H9 (cell line): ENCODE measurements around the gene BMPER. TPM values are rescaled to one million over a fixed set of nuclear protein-coding genes. Genes with fewer than 3 reads are reported as not detected.

Source experiments
- DNase-seq: peaks from one replicate; pipeline ENCODE4 v3.0.0-alpha.2; 2017
- H2AFZ ChIP-seq: one replicate; pipeline ENCODE4 v1.6.1; 2013; ENCODE audit warnings: mild to moderate bottlenecking, low read length, control low read depth, moderate library complexity
- H2AK5ac ChIP-seq: 2 replicates; pipeline ENCODE4 v1.6.1; 2013; ENCODE audit warnings: low read length, control low read depth, mixed read lengths; ENCODE audit not compliant: insufficient read length
- H2BK120ac ChIP-seq: one replicate; pipeline ENCODE4 v1.6.1; 2013; ENCODE audit warnings: low read depth, mild to moderate bottlenecking, low read length, control low read depth, inconsistent platforms; ENCODE audit not compliant: poor library complexity, severe bottlenecking
- H2BK12ac ChIP-seq: 2 replicates; pipeline ENCODE4 v1.6.1; 2013; ENCODE audit warnings: low read length, control low read depth, mixed read lengths, low read depth; ENCODE audit not compliant: insufficient read length
- H2BK15ac ChIP-seq: 2 replicates; pipeline ENCODE4 v1.6.1; 2013; ENCODE audit warnings: low read depth, low read length, control low read depth
- H2BK20ac ChIP-seq: one replicate; pipeline ENCODE4 v1.6.1; 2013; ENCODE audit warnings: low read depth, mild to moderate bottlenecking, low read length, control low read depth, inconsistent platforms; ENCODE audit not compliant: poor library complexity, severe bottlenecking
- H2BK5ac ChIP-seq: 2 replicates; pipeline ENCODE4 v1.6.1; 2013; ENCODE audit warnings: low read length, control low read depth, mixed read lengths; ENCODE audit not compliant: insufficient read length
- H3K14ac ChIP-seq: 2 replicates; pipeline ENCODE4 v1.6.1; 2013; ENCODE audit warnings: low read length, control low read depth; ENCODE audit not compliant: insufficient read depth
- H3K18ac ChIP-seq: 2 replicates; pipeline ENCODE4 v1.6.1; 2013; ENCODE audit warnings: low read depth, mild to moderate bottlenecking, mixed read lengths, low read length, control low read depth; ENCODE audit not compliant: insufficient read length
- H3K23ac ChIP-seq: 2 replicates; pipeline ENCODE4 v1.6.1; 2013; ENCODE audit warnings: low read length, control low read depth, mixed read lengths, low read depth; ENCODE audit not compliant: insufficient read length
- H3K23me2 ChIP-seq: 2 replicates; pipeline ENCODE4 v1.6.1; 2013; ENCODE audit warnings: low read depth, mild to moderate bottlenecking, mixed read lengths, low read length, control low read depth; ENCODE audit not compliant: insufficient read length, poor library complexity, severe bottlenecking
- H3K27ac ChIP-seq: 2 replicates; pipeline ENCODE4 v1.5.1; 2013; ENCODE audit warnings: low read length, control low read depth, mixed read lengths, low read depth; ENCODE audit not compliant: insufficient read length
- H3K27me3 ChIP-seq: 2 replicates; pipeline ENCODE4 v1.6.1; 2013; ENCODE audit warnings: low read length, control low read depth, inconsistent platforms; ENCODE audit not compliant: insufficient read depth
- H3K4ac ChIP-seq: 2 replicates; pipeline ENCODE4 v1.6.1; 2013; ENCODE audit warnings: low read depth, mild to moderate bottlenecking, control low read depth, inconsistent platforms, low read length, moderate library complexity
- H3K4me1 ChIP-seq: 2 replicates; pipeline ENCODE4 v1.6.1; 2013; ENCODE audit warnings: low read length, control low read depth, inconsistent platforms; ENCODE audit not compliant: insufficient read depth
- H3K4me2 ChIP-seq: 2 replicates; pipeline ENCODE4 v1.6.1; 2013; ENCODE audit warnings: low read length, control low read depth, mixed read lengths; ENCODE audit not compliant: insufficient read length, insufficient read depth
- H3K56ac ChIP-seq: 2 replicates; pipeline ENCODE4 v1.6.1; 2013; ENCODE audit warnings: low read depth, mild to moderate bottlenecking, mixed read lengths, low read length, control low read depth; ENCODE audit not compliant: insufficient read length
- H3K79me1 ChIP-seq: 2 replicates; pipeline ENCODE4 v1.6.1; 2013; ENCODE audit warnings: low read depth, mild to moderate bottlenecking, moderate library complexity, low read length, control low read depth, inconsistent platforms; ENCODE audit not compliant: insufficient read depth, poor library complexity, severe bottlenecking
- H3K79me2 ChIP-seq: 2 replicates; pipeline ENCODE4 v1.6.1; 2013; ENCODE audit warnings: low read length, control low read depth, inconsistent platforms; ENCODE audit not compliant: insufficient read depth
- H3K9ac ChIP-seq: 2 replicates; pipeline ENCODE4 v1.6.1; 2013; ENCODE audit warnings: low read length, control low read depth, mixed read lengths; ENCODE audit not compliant: insufficient read length; ENCODE audit errors: extremely low read depth
- H3K9me3 ChIP-seq: one replicate; pipeline ENCODE4 v1.6.1; 2013; ENCODE audit warnings: low read depth, low read length, inconsistent platforms; ENCODE audit not compliant: control insufficient read depth
- H3T11ph ChIP-seq: one replicate; pipeline ENCODE4 v1.6.1; 2013; ENCODE audit warnings: mild to moderate bottlenecking, low read length, control low read depth, inconsistent platforms
- H4K20me1 ChIP-seq: one replicate; pipeline ENCODE4 v1.6.1; 2013; ENCODE audit not compliant: control insufficient read depth, insufficient read length, insufficient read depth
- H4K5ac ChIP-seq: 2 replicates; pipeline ENCODE4 v1.6.1; 2013; ENCODE audit warnings: low read depth, mild to moderate bottlenecking, mixed read lengths, low read length, control low read depth; ENCODE audit not compliant: insufficient read length
- H4K8ac ChIP-seq: replicated peaks from 2 replicates; pipeline ENCODE4 v1.6.1; 2013; ENCODE audit warnings: low read length, control low read depth, mixed read lengths, low read depth; ENCODE audit not compliant: insufficient read length
- H4K91ac ChIP-seq: 2 replicates; pipeline ENCODE4 v1.6.1; 2013; ENCODE audit warnings: low read depth, mild to moderate bottlenecking, moderate library complexity, mixed read lengths, low read length, control low read depth; ENCODE audit not compliant: insufficient read length
- H3K27ac Mint-ChIP-seq, 3 experiments: 2 replicates in 2 of 3; 3 replicates in 1 of 3; pipeline ENCODE4 v1.8.0; 2020 to 2021; ENCODE audit warnings: mixed read lengths in 3 of 3, mild to moderate bottlenecking in 1 of 3, moderate library complexity in 1 of 3
- H3K27me3 Mint-ChIP-seq: 2 replicates; pipeline ENCODE4 v1.8.0; 2021; ENCODE audit warnings: low read depth, mild to moderate bottlenecking, moderate library complexity, mixed read lengths
- H3K36me3 Mint-ChIP-seq, 3 experiments: 2 replicates in 2 of 3; 3 replicates in 1 of 3; pipeline ENCODE4 v1.8.0; 2020 to 2021; ENCODE audit warnings: low read depth in 3 of 3, mixed read lengths in 3 of 3; ENCODE audit not compliant: insufficient read depth in 1 of 3
- H3K4me1 Mint-ChIP-seq, 2 experiments: 2 replicates each; pipeline ENCODE4 v1.8.0; 2020; ENCODE audit warnings: mixed read lengths in 2 of 2
- H3K4me3 Mint-ChIP-seq, 2 experiments: 2 replicates in 1 of 2; 3 replicates in 1 of 2; pipeline ENCODE4 v1.8.0; 2020 to 2021; ENCODE audit warnings: mild to moderate bottlenecking in 2 of 2, mixed read lengths in 2 of 2, moderate library complexity in 1 of 2
- H3K9me3 Mint-ChIP-seq, 2 experiments: 2 replicates in 1 of 2; 3 replicates in 1 of 2; pipeline ENCODE4 v1.8.0; 2020; ENCODE audit warnings: mild to moderate bottlenecking in 2 of 2, mixed read lengths in 2 of 2, moderate library complexity in 1 of 2
- CTCF ChIP-seq: fragments of 200-600 bp; sonication (generic); conservative IDR thresholded peaks from 3 replicates; pipeline ENCODE4 v1.8.0; 2021; ENCODE audit warnings: antibody characterized with exemption, mild to moderate bottlenecking
- WGBS: extraction: QIAGEN DNeasy Blood & Tissue Kit; methylation state at CpG from one replicate; pipeline ENCODE4 v1.1.7; 2013; ENCODE audit warnings: missing lambda C conversion rate, low lambda C conversion rate, mixed read lengths; ENCODE audit not compliant: insufficient read length; ENCODE audit errors: extremely low coverage; 5-methylcytosine and 5-hydroxymethylcytosine counted together
- total RNA-seq: library from RNA; stranded (reverse); gene quantifications from 2 replicates; pipeline ENCODE4 v1.2.1, GENCODE V29; 2021

Gene BMPER
- total RNA-seq, 1 experiment from 2014 or later = 0.20 TPM

GRCh38 chr7:34162027-34162565 lies 256.8 kb downstream of the BMPER start:
- H3K14ac ChIP-seq = no peak overlapping the region
- no peak overlapping the region for H4K91ac ChIP-seq
- no peaks in the 10 kb centered on the region for H3K23me2 ChIP-seq
- Mint-ChIP-seq H3K9me3 (peaks cover 0 to 3% of the 10 kb centered on the region in 2 experiments; a peak in 1 of 5 replicates), H3K27me3 (no peaks in the 10 kb centered on the region; the same call in 1 of the 2 replicates), H3K36me3 (peaks cover 0 to 4% (median 0%) of the 10 kb centered on the region in 3 experiments; a peak in 1 of 7 replicates), H3K4me3 (no peak overlapping the region), H3K4me1 (peaks cover 0 to 2% of the 10 kb centered on the region in 2 experiments; a peak in 1 of 4 replicates), H3K27ac (no peak overlapping the region)
- H2BK15ac ChIP-seq = no peak overlapping the region
- H4K20me1 ChIP-seq = no peaks in the 10 kb centered on the region
- no peak overlapping the region for H3K56ac ChIP-seq
- H3K4me2 ChIP-seq = no peak overlapping the region
- H3K18ac ChIP-seq = no peak overlapping the region
- no peak overlapping the region for H2BK20ac ChIP-seq
- DNase-seq = no peak
- H2BK120ac ChIP-seq = no peak overlapping the region
- no peak overlapping the region for H3K4ac ChIP-seq
- no peak overlapping the region for H3K23ac ChIP-seq
- no peak overlapping the region for H2AK5ac ChIP-seq
- H3K4me1 ChIP-seq = no peaks in the 10 kb centered on the region
- H3K27me3 ChIP-seq = no peaks in the 10 kb centered on the region
- H2BK12ac ChIP-seq = no peak overlapping the region
- H2BK5ac ChIP-seq = no peak overlapping the region
- no peak overlapping the region for H3K9ac ChIP-seq
- no peaks in the 10 kb centered on the region for H3K9me3 ChIP-seq
- no peak overlapping the region for H4K8ac ChIP-seq
- H3K79me1 ChIP-seq = no peaks in the 10 kb centered on the region
- H3T11ph ChIP-seq = no peak overlapping the region
- no peak for TF ChIP-seq CTCF
- WGBS = no CpG with 5 or more reads among the region's 5 CpGs
- no peak overlapping the region for H4K5ac ChIP-seq
- no peak overlapping the region for H2AFZ ChIP-seq
- no peak overlapping the region for H3K27ac ChIP-seq
- H3K79me2 ChIP-seq = no peaks in the 10 kb centered on the region
